ENCODE data around the gene ACYP2.

ACYP2 gene

GRCh38 chr2:54212456-54212855 is 97.0 kb downstream of the ACYP2 start:
- no peaks in the 10 kb centered on the region for H3K27me3 ChIP-seq (ENCODE audit: low read length)
- H3K27ac ChIP-seq (ENCODE audit: low read depth, low read length): no peak overlapping the region
- no peaks in the 10 kb centered on the region for H3K9me2 ChIP-seq (replicated peaks; ENCODE audit: insufficient read depth, low read length)
- no peaks in the 10 kb centered on the region for H4K20me1 ChIP-seq (ENCODE audit: low read depth, low read length)
- H3K4me2 ChIP-seq (ENCODE audit: low read depth, low read length, poor library complexity, severe bottlenecking): no peak overlapping the region
- no peak overlapping the region for H3K9ac ChIP-seq (ENCODE audit: low read length)
- no peaks in the 10 kb centered on the region; the same call in 1 of the 2 replicates for H3K9me3 ChIP-seq (ENCODE audit: insufficient read depth, low read length)
- no peaks in the 10 kb centered on the region for H3F3A ChIP-seq (ENCODE audit: insufficient read depth)
- TF ChIP-seq EZH2phosphoT487 (conservative IDR thresholded peaks at IDR 0.05; ENCODE audit: low read length) (no peak), CTCF (IDR thresholded peaks at IDR 0.05; ENCODE audit: insufficient read depth, low read length, poor library complexity, severe bottlenecking) (no peak)
- H2AFZ ChIP-seq (ENCODE audit: low read depth, low read length, severe bottlenecking): no peak overlapping the region
- H3K4me3 ChIP-seq (ENCODE audit: insufficient read depth, low read length, poor library complexity, severe bottlenecking): no peak overlapping the region
- no peaks in the 10 kb centered on the region for H3K36me3 ChIP-seq (ENCODE audit: low read length)
- no peaks in the 10 kb centered on the region for H3K79me2 ChIP-seq (ENCODE audit: insufficient read depth, low read length)

- Histone ChIP-seq H3F3A (ENCODE audit: insufficient read depth) (no peaks in the 10 kb centered on the region), H3K9me3 (ENCODE audit: insufficient read depth, low read length) (no peaks in the 10 kb centered on the region; the same call in 1 of the 2 replicates), H2AFZ (ENCODE audit: low read depth, low read length, severe bottlenecking) (no peak overlapping the region), H3K27ac (ENCODE audit: low read depth, low read length) (no peak overlapping the region), H3K9ac (ENCODE audit: low read length) (no peak overlapping the region), H4K20me1 (ENCODE audit: low read depth, low read length) (no peaks in the 10 kb centered on the region), H3K9me2 (replicated peaks; ENCODE audit: insufficient read depth, low read length) (no peaks in the 10 kb centered on the region), H3K4me3 (ENCODE audit: insufficient read depth, low read length, poor library complexity, severe bottlenecking) (no peak overlapping the region), H3K27me3 (ENCODE audit: low read length) (no peaks in the 10 kb centered on the region), H3K4me2 (ENCODE audit: low read depth, low read length, poor library complexity, severe bottlenecking) (no peak overlapping the region), H3K79me2 (ENCODE audit: insufficient read depth, low read length) (no peaks in the 10 kb centered on the region), H3K36me3 (ENCODE audit: low read length) (no peaks in the 10 kb centered on the region)
- TF ChIP-seq CTCF (IDR thresholded peaks at IDR 0.05; ENCODE audit: insufficient read depth, low read length, poor library complexity, severe bottlenecking) (no peak), EZH2phosphoT487 (conservative IDR thresholded peaks at IDR 0.05; ENCODE audit: low read length) (no peak)
Observed at GRCh38 chr2:54213082-54213481, 97.7 kb downstream of the ACYP2 start.

- H3F3A ChIP-seq (ENCODE audit: insufficient read depth): no peaks in the 10 kb centered on the region
- no peaks in the 10 kb centered on the region for H3K9me3 ChIP-seq (ENCODE audit: insufficient read depth, low read length)
- H3K4me2 ChIP-seq (ENCODE audit: low read depth, low read length, poor library complexity, severe bottlenecking): no peak overlapping the region
- 0 out of 2 replicates have a peak, but pooled peaks cover 2% of the 10 kb centered on the region for H3K36me3 ChIP-seq (ENCODE audit: low read length)
- no peaks in the 10 kb centered on the region for H3K9me2 ChIP-seq (replicated peaks; ENCODE audit: insufficient read depth, low read length)
- H2AFZ ChIP-seq (ENCODE audit: low read depth, low read length, severe bottlenecking): no peak overlapping the region
- no peaks in the 10 kb centered on the region for H3K27me3 ChIP-seq (ENCODE audit: low read length)
- TF ChIP-seq CTCF (IDR thresholded peaks at IDR 0.05; ENCODE audit: insufficient read depth, low read length, poor library complexity, severe bottlenecking): no peak
- TF ChIP-seq EZH2phosphoT487 (conservative IDR thresholded peaks at IDR 0.05; ENCODE audit: low read length): no peak
- no peaks in the 10 kb centered on the region for H3K79me2 ChIP-seq (ENCODE audit: insufficient read depth, low read length)
- H3K27ac ChIP-seq (ENCODE audit: low read depth, low read length): no peak overlapping the region
- H3K4me3 ChIP-seq (ENCODE audit: insufficient read depth, low read length, poor library complexity, severe bottlenecking): no peak overlapping the region
- no peak overlapping the region for H3K9ac ChIP-seq (ENCODE audit: low read length)
- no peaks in the 10 kb centered on the region for H4K20me1 ChIP-seq (ENCODE audit: low read depth, low read length)
Observed at GRCh38 chr2:54224997-54225396, 109.6 kb downstream of the ACYP2 start.
